ENCODE measurements around the gene SYNPO.

SYNPO gene

GRCh38 chr5:150700594-150701377 lies 60.3 kb downstream of the SYNPO start, which contains the start of gene RBM22:
Gene RBM22 (minus strand): TSS chr5:150701062. CDS start chr5:150700985, 77 bp downstream.
- peak within 1 kb of the TSS; percentile 96 for H3K4me3 ChIP-seq (ENCODE audit: control insufficient read depth, low read depth, low read length)
- TF ChIP-seq CTCF (IDR thresholded peaks at IDR 0.05; ENCODE audit: control insufficient read depth, insufficient read depth, low read depth, low read length, missing control alignments), result peak; percentile 74
- peak; percentile 31 for DNase-seq (ENCODE audit: low read depth)

DNA sequence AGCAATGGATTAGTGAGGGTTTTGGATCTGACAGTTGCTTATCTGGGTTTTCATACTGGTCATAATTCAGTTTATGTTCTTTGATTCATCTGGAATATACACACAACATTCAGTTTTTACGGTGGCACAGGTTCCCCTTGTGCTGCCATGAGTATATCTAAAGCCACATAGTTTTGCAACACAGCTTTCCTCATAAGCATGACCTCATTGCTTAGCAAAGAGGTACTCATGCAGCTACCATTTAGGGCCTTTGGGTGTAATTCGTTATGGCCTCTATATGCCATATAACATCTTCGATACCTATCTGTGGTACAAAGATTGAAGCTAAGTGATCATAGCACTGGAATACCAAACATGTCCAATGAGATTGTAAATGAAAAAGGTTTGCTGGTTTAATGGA lies 63.3 kb downstream of the SYNPO start:
- H3K4me3 ChIP-seq (ENCODE audit: control insufficient read depth, low read depth, low read length), result no peak overlapping the region
- no peak for TF ChIP-seq CTCF (IDR thresholded peaks at IDR 0.05; ENCODE audit: control insufficient read depth, insufficient read depth, low read depth, low read length, missing control alignments)
- DNase-seq (ENCODE audit: low read depth), result no peak

DNA sequence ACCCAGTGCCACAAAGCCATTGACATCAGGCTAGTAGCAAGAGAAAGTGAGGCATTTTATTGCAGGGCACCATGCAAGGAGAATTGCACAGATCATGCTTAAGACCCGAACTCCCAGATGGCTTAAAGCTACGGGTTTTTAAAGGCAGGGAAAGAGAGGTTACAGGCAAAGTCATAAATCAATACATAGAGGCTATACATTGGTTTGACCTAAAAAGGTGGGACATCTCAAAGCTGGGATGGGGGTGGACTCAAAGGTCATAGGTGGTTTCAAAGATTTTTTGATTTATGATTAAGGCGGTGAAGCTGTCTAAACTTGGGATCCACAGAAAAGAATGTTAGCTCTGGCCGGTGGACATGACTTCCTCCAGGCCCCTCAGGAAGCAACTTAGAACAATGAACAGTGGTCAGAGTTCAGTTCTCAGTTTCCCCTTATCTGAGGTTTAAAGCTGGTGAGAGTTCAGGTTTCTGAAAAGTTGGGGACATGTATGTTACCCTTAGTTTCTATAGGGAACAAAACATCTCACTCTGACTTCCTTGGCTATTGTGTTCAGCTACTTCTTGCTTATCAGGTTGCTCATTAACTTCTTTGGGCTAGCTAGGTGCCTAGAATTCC lies 66.4 kb downstream of the SYNPO start:
- DNase-seq (ENCODE audit: low read depth), result no peak
- TF ChIP-seq CTCF (IDR thresholded peaks at IDR 0.05; ENCODE audit: control insufficient read depth, insufficient read depth, low read depth, low read length, missing control alignments), result no peak
- H3K4me3 ChIP-seq (ENCODE audit: control insufficient read depth, low read depth, low read length), result no peak overlapping the region

All from AG09309 (cell line).